Measurements from ENCODE around the gene C8A.

GRCh38 chr1:56905667-56906066, 51.1 kb downstream of the C8A start:
- TF ChIP-seq CTCF (IDR thresholded peaks at IDR 0.05; ENCODE audit: borderline replicate concordance, extremely low read depth, low read length, poor library complexity, severe bottlenecking) (no peak), EZH2 (IDR thresholded peaks at IDR 0.05; ENCODE audit: borderline replicate concordance, low read depth, low read length, severe bottlenecking) (no peak)

All from DND-41 (cell line).